Right lobe of liver (tissue), 6 donors: Measurements from ENCODE around the gene PTPN6. TPM values are rescaled to one million over a fixed set of nuclear protein-coding genes. Genes with fewer than 3 reads are reported as not detected.

Experiments used
- ATAC-seq, 4 donors: fragments of 200-7000 bp; cut with Tn5 transposase; one replicate each; pipeline ENCODE4 v1.9.1; 2020; ENCODE audit warnings: mild to moderate bottlenecking in 4 of 4, moderate library complexity in 4 of 4
- DNase-seq, 3 donors: peaks; one replicate each; pipeline ENCODE4 v3.0.0-alpha.2; 2020
- H3K27ac ChIP-seq, 3 donors: fragments of 200-600 bp; one replicate each; pipeline ENCODE4 v1.8.0; 2022
- H3K27me3 ChIP-seq, 2 donors: fragments of 200-600 bp; one replicate each; pipeline ENCODE4 v1.8.0; 2022
- H3K36me3 ChIP-seq, 4 donors: fragments of 200-600 bp; sonication (generic) in 1 of 4; one replicate each; pipeline versions ENCODE4 v1.5.1 to v1.8.0; 2017 to 2022; ENCODE audit warnings: control low read depth in 1 of 4
- H3K4me1 ChIP-seq, 4 donors: fragments of 200-600 bp; sonication (generic) in 1 of 4; one replicate each; pipeline versions ENCODE4 v1.5.1 to v1.8.0; 2017 to 2022; ENCODE audit warnings: control low read depth in 1 of 4
- H3K4me3 ChIP-seq, 3 donors: fragments of 200-600 bp; one replicate each; pipeline ENCODE4 v1.8.0; 2022
- H3K9me3 ChIP-seq, 4 donors: fragments of 200-600 bp; sonication (generic) in 1 of 4; one replicate each; pipeline versions ENCODE4 v1.5.1 to v1.8.0; 2017 to 2022; ENCODE audit warnings: control low read depth in 1 of 4
- POLR2A ChIP-seq: fragments of 450-650 bp; IDR thresholded peaks from one replicate; pipeline ENCODE4 v1.6.1; 2017; ENCODE audit warnings: antibody characterized with exemption, mild to moderate bottlenecking
- WGBS: methylation state at CpG from one replicate; pipeline ENCODE4 v1.1.6; 2018; ENCODE audit warnings: low coverage, low lambda C conversion rate; ENCODE audit not compliant: insufficient coverage; ENCODE audit errors: missing lambda C conversion rate; 5-methylcytosine and 5-hydroxymethylcytosine counted together
- intact Hi-C, 2 donors: fragments of 100-400 bp; cut with DNase I; formaldehyde crosslinking; loops; one replicate each; pipeline versions ENCODE4 v1.11.2 to v1.14.1; 2022
- total RNA-seq, 6 experiments: library from RNA; depleted of rRNA in 2 of 6; stranded (reverse); fragments of >200 nt in 2 of 6; fragmentation: NEBNext Ultra II Directional in 3 of 6; extraction: Animal tissue kit (Norgen Biotek cat#: 25700) in 3 of 6; gene quantifications; one replicate each; pipeline versions ENCODE4 v1.1.0 to v1.2.4, GENCODE V29; 2016 to 2023
- TF ChIP-seq, protein P1 (sequence below), 4 donors: fragments of 200-600 bp in 3 of 4; fragments of 450-650 bp in 1 of 4; IDR thresholded peaks; one replicate each; pipeline versions ENCODE4 v1.5.1 to v1.8.0; 2016 to 2022; ENCODE audit warnings: antibody characterized with exemption in 4 of 4, mild to moderate bottlenecking in 2 of 4
- donor health status: DM: no; HTN: yes; CAD: no.
- donor health status: DM: no; HTN: no; CAD: no.
- donor health status: DM: no; HTN: no; CAD: no.
- donor health status: DM: no; HTN: yes; CAD: no.
- donor health status: DM: no; HTN: yes; CAD: no.

PTPN6 gene
- total RNA-seq, 6 experiments from 2014 or later: 12.1 to 30.6 (median 19.4) TPM

DNA sequence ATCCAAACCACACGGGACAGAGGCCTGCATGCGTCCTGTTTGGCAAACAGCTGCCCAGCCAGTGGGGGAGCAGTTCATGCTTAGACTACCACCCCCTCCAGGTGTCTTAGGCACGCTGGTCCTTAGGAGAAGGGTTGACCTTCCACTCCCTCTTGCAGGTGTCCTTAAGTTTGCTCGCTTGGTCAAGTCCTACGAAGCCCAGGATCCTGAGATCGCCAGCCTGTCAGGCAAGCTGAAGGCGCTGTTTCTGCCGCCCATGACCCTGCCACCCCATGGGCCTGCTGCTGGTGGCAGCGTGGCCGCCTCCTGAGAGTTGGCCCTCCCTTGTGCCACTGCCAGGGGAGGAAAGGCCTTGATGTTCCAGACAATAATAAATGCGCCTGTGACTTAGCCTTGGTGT lies 5.5 kb upstream of the PTPN6 start:
- no peak for TF ChIP-seq POLR2A
- TF ChIP-seq, protein P1, sequence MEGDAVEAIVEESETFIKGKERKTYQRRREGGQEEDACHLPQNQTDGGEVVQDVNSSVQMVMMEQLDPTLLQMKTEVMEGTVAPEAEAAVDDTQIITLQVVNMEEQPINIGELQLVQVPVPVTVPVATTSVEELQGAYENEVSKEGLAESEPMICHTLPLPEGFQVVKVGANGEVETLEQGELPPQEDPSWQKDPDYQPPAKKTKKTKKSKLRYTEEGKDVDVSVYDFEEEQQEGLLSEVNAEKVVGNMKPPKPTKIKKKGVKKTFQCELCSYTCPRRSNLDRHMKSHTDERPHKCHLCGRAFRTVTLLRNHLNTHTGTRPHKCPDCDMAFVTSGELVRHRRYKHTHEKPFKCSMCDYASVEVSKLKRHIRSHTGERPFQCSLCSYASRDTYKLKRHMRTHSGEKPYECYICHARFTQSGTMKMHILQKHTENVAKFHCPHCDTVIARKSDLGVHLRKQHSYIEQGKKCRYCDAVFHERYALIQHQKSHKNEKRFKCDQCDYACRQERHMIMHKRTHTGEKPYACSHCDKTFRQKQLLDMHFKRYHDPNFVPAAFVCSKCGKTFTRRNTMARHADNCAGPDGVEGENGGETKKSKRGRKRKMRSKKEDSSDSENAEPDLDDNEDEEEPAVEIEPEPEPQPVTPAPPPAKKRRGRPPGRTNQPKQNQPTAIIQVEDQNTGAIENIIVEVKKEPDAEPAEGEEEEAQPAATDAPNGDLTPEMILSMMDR (IDR thresholded peaks at IDR 0.05): no peak
- intact Hi-C loops: no loop called here
- H3K4me3 ChIP-seq: peak overlapping the region in 2 of 3 donors; percentile 53 to 59
- no peaks in the 10 kb centered on the region for H3K27me3 ChIP-seq
- no peaks in the 10 kb centered on the region for H3K9me3 ChIP-seq
- WGBS: no CpG with 5 or more reads among the region's 11 CpGs
- peaks cover 0 to 38% (median 8%) of the 10 kb centered on the region in 4 donors for H3K4me1 ChIP-seq
- peak overlapping the region; percentile 67 to 91 (median 80) for H3K27ac ChIP-seq
- DNase-seq: no peak
- ATAC-seq: no peak
- no peaks in the 10 kb centered on the region for H3K36me3 ChIP-seq

DNA sequence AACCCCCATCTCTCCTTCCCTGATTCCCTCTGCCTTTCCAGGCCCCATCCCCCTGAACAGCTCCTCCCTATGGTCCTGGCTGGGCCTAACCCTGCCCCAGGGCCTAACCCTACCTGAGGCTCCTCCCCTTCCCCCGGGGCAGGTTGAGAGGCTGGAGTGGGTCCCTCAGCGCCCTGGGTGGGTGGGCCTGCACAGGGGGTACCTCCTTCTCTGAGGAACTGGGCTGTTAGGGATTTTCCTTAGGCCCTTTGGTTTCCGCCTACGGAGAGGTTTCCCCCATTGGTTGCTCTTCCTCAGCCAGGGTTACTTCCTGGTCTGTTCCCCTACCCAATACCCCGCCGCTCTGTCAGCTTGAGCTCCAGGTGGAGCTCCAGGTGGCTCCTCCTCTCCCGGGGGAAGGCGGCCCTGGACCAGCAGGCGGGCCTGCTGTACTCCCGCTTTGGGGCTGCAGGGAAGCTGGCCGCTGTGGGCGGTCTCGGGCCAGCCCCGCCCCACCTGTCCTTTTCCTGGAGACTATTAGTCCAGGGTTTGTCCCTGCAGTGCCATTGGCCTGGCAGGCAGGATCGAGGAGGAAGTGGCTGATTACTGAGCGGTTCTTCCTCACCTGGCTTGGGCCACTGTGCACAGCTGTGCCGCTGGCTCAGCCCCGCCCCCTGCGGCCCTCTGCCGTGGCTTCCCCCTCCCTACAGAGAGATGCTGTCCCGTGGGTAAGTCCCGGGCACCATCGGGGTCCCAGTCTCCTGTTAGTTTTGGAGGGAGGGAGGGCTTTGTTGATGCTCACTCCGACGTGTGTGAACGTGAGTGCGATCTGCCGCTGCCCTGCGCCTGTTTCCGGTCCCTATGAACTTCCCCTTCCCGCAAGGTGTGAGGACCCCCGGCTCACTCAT lies 4.9 kb upstream of the PTPN6 start:
- H3K4me1 ChIP-seq: peaks cover 0 to 35% (median 8%) of the 10 kb centered on the region in 4 donors
- TF ChIP-seq POLR2A: peak; percentile 87
- TF ChIP-seq, protein P1 (IDR thresholded peaks at IDR 0.05): peak in 3 of 4 donors; percentile 6 to 26 (median 18)
- peak; percentile 95 to 97 (median 97) for DNase-seq
- H3K9me3 ChIP-seq: no peaks in the 10 kb centered on the region
- peak; percentile 76 to 92 (median 81) for ATAC-seq
- peak overlapping the region; percentile 67 to 91 (median 80) for H3K27ac ChIP-seq
- no peaks in the 10 kb centered on the region for H3K27me3 ChIP-seq
- intact Hi-C loops: no loop called here
- H3K36me3 ChIP-seq: no peaks in the 10 kb centered on the region
- 4% methylated on average over 23 of the region's 32 CpGs for WGBS
- peak overlapping the region; percentile 32 to 59 (median 53) for H3K4me3 ChIP-seq

DNA sequence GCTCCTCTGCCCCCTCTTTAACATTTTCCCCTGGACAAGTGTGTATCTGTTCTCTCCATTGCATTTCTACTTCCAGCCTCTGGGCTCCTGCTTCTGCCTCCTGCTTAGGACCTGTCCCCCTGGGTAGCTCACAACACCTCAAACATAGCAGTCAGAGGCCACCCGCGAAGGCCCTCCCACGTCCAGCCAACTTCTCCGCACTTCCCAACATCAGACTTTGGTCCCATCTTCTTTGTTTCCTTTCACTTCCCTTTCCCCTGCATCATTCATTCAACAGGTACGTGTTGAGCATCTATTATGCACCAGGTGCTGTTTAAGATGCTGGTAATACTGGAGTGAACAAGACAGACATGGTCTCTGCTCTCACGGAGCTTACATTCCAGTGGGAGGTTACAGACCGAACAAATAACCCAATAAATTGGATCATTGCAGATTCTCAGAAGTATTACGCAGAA lies 4.2 kb upstream of the PTPN6 start:
- H3K9me3 ChIP-seq: no peaks in the 10 kb centered on the region
- H3K27ac ChIP-seq: peak overlapping the region in 2 of 3 donors; percentile 80 to 91
- ATAC-seq: no peak
- no peaks in the 10 kb centered on the region for H3K36me3 ChIP-seq
- no peaks in the 10 kb centered on the region for H3K27me3 ChIP-seq
- no peak for DNase-seq
- WGBS: 29% methylated on average over 8 of the region's 8 CpGs
- peaks cover 0 to 30% (median 8%) of the 10 kb centered on the region in 4 donors for H3K4me1 ChIP-seq
- H3K4me3 ChIP-seq: peak overlapping the region; percentile 32 to 59 (median 53)
- no peak for TF ChIP-seq POLR2A
- TF ChIP-seq, protein P1 (IDR thresholded peaks at IDR 0.05): no peak
- intact Hi-C loops: no loop called here

DNA sequence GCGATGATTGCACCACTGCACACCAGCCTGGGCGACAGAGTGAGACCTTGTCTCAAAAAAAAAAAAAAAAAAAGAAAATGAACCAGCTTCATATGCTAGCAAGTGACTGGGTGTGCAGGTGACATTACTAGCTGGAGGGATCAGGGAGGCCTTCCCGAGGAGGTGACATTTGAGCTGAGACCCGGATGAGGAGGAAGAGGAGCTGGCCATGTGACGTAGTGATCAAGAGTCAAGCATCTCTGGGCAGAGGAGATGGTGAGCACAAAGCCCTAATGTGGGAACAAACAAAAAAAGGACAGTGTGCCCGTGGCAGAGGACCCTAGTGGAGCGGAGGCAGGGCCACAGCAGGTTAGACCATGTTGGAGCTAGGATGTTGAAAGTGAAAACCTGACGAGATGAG lies 3.5 kb upstream of the PTPN6 start:
- intact Hi-C loops: no loop called here
- no peaks in the 10 kb centered on the region for H3K36me3 ChIP-seq
- ATAC-seq (no peak), DNase-seq (peak in 1 of 3 donors; percentile 26)
- whole genome bisulfite sequencing: 76% methylated on average over 7 of the region's 8 CpGs
- no peak overlapping the region for H3K27ac ChIP-seq
- H3K9me3 ChIP-seq: no peaks in the 10 kb centered on the region
- TF ChIP-seq POLR2A: no peak
- TF ChIP-seq, protein P1 (IDR thresholded peaks at IDR 0.05): no peak
- no peak overlapping the region for H3K4me3 ChIP-seq
- H3K27me3 ChIP-seq: no peaks in the 10 kb centered on the region
- H3K4me1 ChIP-seq: peaks cover 0 to 30% (median 8%) of the 10 kb centered on the region in 4 donors
